ENCODE results near the gene B4GALT5.

- TF ChIP-seq REST (IDR thresholded peaks at IDR 0.05; ENCODE audit: low read depth) (no peak), CTCF (IDR thresholded peaks at IDR 0.05 in 2 of 3, conservative IDR thresholded peaks at IDR 0.05 in 1 of 3; ENCODE audit: borderline replicate concordance in 1 of 3, insufficient read depth in 1 of 3, low read depth in 2 of 3, low read length in 2 of 3) (no peak), MAX (IDR thresholded peaks at IDR 0.05) (no peak), EZH2 (IDR thresholded peaks at IDR 0.05) (no peak), POLR2AphosphoS5 (IDR thresholded peaks at IDR 0.05; ENCODE audit: low read depth, low read length) (no peak), POLR2A (IDR thresholded peaks at IDR 0.05; ENCODE audit: borderline replicate concordance, extremely low read depth, insufficient read depth, insufficient read length) (no peak), TCF7L2 (IDR thresholded peaks at IDR 0.05; ENCODE audit: borderline replicate concordance, extremely low read depth, insufficient read depth, insufficient read length) (no peak), CBX3 (IDR thresholded peaks at IDR 0.05; ENCODE audit: low read depth) (no peak), SP1 (IDR thresholded peaks at IDR 0.05; ENCODE audit: low read depth) (no peak), YY1 (IDR thresholded peaks at IDR 0.05; ENCODE audit: extremely low read depth, insufficient replicate concordance, low read depth, low read length) (no peak), EGR1 (IDR thresholded peaks at IDR 0.05; ENCODE audit: low read depth) (no peak)
Measured at GRCh38 chr20:49752201-49752903, 38.7 kb upstream of the B4GALT5 start.
